ENCODE data around the gene YES1.

The YES1 gene

DNA sequence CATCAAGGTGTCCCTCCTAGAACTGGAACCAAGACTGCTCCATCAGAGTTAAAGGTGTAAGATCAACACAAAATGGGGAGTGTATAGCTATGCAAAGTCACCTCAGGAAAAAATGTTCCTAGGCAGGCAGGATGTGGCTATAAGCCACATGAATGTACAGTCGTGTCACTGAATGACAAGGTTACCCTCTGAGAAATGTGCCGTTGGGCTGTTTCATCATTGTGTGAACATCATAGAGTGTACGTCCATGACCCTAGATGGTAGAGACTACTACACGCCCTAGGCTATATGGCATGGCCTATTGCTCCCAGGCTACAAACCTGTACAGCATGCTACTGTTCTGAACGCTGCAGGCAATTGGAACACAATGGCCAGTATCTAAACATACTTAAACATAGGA, 130.1 kb downstream of the YES1 start:
- no peak for TF ChIP-seq YY1 (IDR thresholded peaks at IDR 0.05; ENCODE audit: insufficient read depth, insufficient read length)
- no peak for TF ChIP-seq ZNF274 (IDR thresholded peaks at IDR 0.05; ENCODE audit: low read depth, low read length)
- TF ChIP-seq SUZ12 (IDR thresholded peaks at IDR 0.05; ENCODE audit: extremely low read depth, insufficient read depth, insufficient read length) = no peak
- DNase-seq (ENCODE audit: low read depth, low spot score) = no peak
- peaks cover 3% of the 10 kb centered on the region for H3K4me1 ChIP-seq (ENCODE audit: insufficient read depth, insufficient read length)
- H3K27me3 ChIP-seq (ENCODE audit: insufficient read depth, insufficient read length) = no peaks in the 10 kb centered on the region
- peaks cover 70% of the 10 kb centered on the region for H3K36me3 ChIP-seq (ENCODE audit: insufficient read depth, insufficient read length, low read length)
- no peak overlapping the region for H3K9ac ChIP-seq (ENCODE audit: insufficient read length, low read depth)
- no peaks in the 10 kb centered on the region for H3K9me3 ChIP-seq (ENCODE audit: insufficient read depth, low read length)
- no peak overlapping the region for H3K4me3 ChIP-seq (ENCODE audit: insufficient read length, low read depth)

DNA sequence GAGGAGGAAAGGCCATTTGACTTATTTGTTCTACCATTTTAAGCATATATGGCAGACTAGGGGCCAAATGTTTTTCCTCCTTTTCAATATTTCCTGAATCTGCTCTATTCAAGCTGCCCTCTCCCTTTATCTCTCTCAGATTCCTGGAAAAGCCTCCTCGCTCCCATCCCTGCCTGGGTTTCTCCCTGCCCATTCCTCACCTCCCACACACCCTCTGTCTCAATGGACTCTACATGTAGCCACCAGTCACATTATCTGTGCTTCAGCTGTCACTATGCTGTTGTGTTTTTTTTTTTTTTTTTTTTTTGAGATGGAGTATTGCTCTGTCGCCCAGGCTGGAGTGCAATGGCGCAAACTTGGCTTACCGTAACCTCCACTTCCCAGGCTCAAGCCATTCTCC, 131.7 kb downstream of the YES1 start:
- Histone ChIP-seq H3K9ac (ENCODE audit: insufficient read length, low read depth) (no peak overlapping the region), H3K4me3 (ENCODE audit: insufficient read length, low read depth) (no peak overlapping the region), H3K36me3 (ENCODE audit: insufficient read depth, insufficient read length, low read length) (peaks cover 73% of the 10 kb centered on the region), H3K4me1 (ENCODE audit: insufficient read depth, insufficient read length) (no peaks in the 10 kb centered on the region), H3K27me3 (ENCODE audit: insufficient read depth, insufficient read length) (no peaks in the 10 kb centered on the region), H3K9me3 (ENCODE audit: insufficient read depth, low read length) (no peaks in the 10 kb centered on the region)
- no peak for TF ChIP-seq ZNF274 (IDR thresholded peaks at IDR 0.05; ENCODE audit: low read depth, low read length)
- no peak for TF ChIP-seq SUZ12 (IDR thresholded peaks at IDR 0.05; ENCODE audit: extremely low read depth, insufficient read depth, insufficient read length)
- no peak for TF ChIP-seq YY1 (IDR thresholded peaks at IDR 0.05; ENCODE audit: insufficient read depth, insufficient read length)
- DNase-seq (ENCODE audit: low read depth, low spot score) = no peak

DNA sequence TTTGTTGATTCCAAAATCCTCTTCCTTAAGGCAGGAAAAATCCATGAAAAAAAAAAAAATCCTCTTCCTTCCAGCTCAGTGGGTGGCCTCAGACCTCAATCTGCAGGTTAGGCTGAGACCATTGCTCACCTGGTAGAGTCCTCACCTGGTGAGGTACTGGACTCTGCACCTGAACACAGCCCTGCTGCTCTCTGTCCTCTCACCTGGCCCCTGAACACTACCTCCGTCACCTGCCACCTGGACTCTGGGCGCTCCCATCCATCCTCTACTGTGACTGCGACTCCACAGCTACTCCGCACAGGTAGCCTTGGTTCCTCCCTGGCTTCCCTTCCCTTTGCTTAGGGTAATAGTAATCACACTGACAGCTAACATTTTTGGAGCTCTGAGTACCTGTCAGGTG, 132.5 kb downstream of the YES1 start:
- no peak overlapping the region for H3K9ac ChIP-seq (ENCODE audit: insufficient read length, low read depth)
- TF ChIP-seq YY1 (IDR thresholded peaks at IDR 0.05; ENCODE audit: insufficient read depth, insufficient read length) = no peak
- no peak for TF ChIP-seq SUZ12 (IDR thresholded peaks at IDR 0.05; ENCODE audit: extremely low read depth, insufficient read depth, insufficient read length)
- TF ChIP-seq ZNF274 (IDR thresholded peaks at IDR 0.05; ENCODE audit: low read depth, low read length) = no peak
- DNase-seq (ENCODE audit: low read depth, low spot score) = no peak
- H3K27me3 ChIP-seq (ENCODE audit: insufficient read depth, insufficient read length) = no peaks in the 10 kb centered on the region
- H3K36me3 ChIP-seq (ENCODE audit: insufficient read depth, insufficient read length, low read length) = peaks cover 72% of the 10 kb centered on the region
- no peaks in the 10 kb centered on the region for H3K9me3 ChIP-seq (ENCODE audit: insufficient read depth, low read length)
- H3K4me3 ChIP-seq (ENCODE audit: insufficient read length, low read depth) = no peak overlapping the region
- no peaks in the 10 kb centered on the region for H3K4me1 ChIP-seq (ENCODE audit: insufficient read depth, insufficient read length)

DNA sequence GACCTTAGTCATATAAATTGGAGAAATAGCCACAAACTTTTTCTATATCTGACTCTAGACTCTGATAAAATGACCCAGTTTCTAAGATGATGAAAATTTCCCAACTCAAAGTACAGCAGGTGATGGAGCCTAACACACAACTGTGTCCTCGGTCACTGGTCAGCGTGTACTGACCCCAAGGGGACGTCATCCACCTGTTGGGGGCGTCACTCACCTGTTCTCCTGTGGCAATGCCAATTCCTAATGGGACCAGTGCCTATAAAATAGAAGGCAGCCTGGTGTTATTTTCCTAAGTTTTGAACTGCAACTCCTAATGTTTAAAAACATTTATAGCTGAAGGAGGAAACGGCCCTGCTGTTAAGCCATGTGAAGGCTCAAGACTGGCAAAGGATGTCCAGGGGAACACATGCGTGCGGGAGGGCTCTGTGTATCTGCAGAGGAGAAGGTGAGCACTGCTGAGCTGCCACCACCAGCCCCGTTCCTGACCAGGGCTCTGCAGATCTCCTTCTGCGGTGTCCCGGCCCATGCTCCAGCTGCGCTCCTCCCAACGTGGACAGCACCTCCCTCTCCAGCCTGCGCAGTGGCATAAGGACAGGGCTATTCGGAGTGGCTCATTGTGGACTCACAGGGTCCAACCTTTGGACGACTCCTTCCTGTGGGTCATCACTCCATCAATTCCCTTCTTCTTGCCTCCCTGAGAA, 133.4 kb downstream of the YES1 start:
- no peaks in the 10 kb centered on the region for H3K9me3 ChIP-seq (ENCODE audit: insufficient read depth, low read length)
- H3K9ac ChIP-seq (ENCODE audit: insufficient read length, low read depth) = no peak overlapping the region
- no peak overlapping the region for H3K4me3 ChIP-seq (ENCODE audit: insufficient read length, low read depth)
- DNase-seq (ENCODE audit: low read depth, low spot score) = no peak
- no peaks in the 10 kb centered on the region for H3K4me1 ChIP-seq (ENCODE audit: insufficient read depth, insufficient read length)
- peaks cover 75% of the 10 kb centered on the region for H3K36me3 ChIP-seq (ENCODE audit: insufficient read depth, insufficient read length, low read length)
- TF ChIP-seq ZNF274 (IDR thresholded peaks at IDR 0.05; ENCODE audit: low read depth, low read length) = no peak
- no peak for TF ChIP-seq YY1 (IDR thresholded peaks at IDR 0.05; ENCODE audit: insufficient read depth, insufficient read length)
- TF ChIP-seq SUZ12 (IDR thresholded peaks at IDR 0.05; ENCODE audit: extremely low read depth, insufficient read depth, insufficient read length) = no peak
- H3K27me3 ChIP-seq (ENCODE audit: insufficient read depth, insufficient read length) = no peaks in the 10 kb centered on the region

DNA sequence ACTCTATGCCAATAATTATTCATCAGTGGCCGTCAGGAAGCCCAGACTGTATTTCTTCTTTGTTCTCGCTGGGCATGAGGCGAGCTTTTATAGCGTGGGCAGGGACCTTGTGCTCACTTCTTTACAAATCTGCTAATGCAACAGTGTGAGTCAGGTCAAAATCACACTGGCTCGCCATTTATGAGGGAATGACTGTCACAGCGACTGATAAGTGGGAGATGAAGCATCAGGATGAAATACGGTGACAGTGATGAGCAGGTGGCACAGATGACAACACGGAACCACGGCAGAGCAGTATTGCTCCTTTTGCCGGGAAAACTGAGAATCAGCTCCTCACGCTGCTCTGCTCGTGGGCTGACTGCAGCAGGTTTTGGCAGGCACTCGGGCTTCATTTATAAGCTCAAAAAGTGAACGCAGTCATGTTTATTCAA, 134.1 kb downstream of the YES1 start:
- Histone ChIP-seq H3K4me3 (ENCODE audit: insufficient read length, low read depth) (no peak overlapping the region), H3K9ac (ENCODE audit: insufficient read length, low read depth) (no peak overlapping the region), H3K9me3 (ENCODE audit: insufficient read depth, low read length) (no peaks in the 10 kb centered on the region), H3K36me3 (ENCODE audit: insufficient read depth, insufficient read length, low read length) (peaks cover 75% of the 10 kb centered on the region), H3K4me1 (ENCODE audit: insufficient read depth, insufficient read length) (no peaks in the 10 kb centered on the region), H3K27me3 (ENCODE audit: insufficient read depth, insufficient read length) (no peaks in the 10 kb centered on the region)
- no peak for DNase-seq (ENCODE audit: low read depth, low spot score)
- TF ChIP-seq SUZ12 (IDR thresholded peaks at IDR 0.05; ENCODE audit: extremely low read depth, insufficient read depth, insufficient read length) (no peak), ZNF274 (IDR thresholded peaks at IDR 0.05; ENCODE audit: low read depth, low read length) (no peak), YY1 (IDR thresholded peaks at IDR 0.05; ENCODE audit: insufficient read depth, insufficient read length) (no peak)

DNA sequence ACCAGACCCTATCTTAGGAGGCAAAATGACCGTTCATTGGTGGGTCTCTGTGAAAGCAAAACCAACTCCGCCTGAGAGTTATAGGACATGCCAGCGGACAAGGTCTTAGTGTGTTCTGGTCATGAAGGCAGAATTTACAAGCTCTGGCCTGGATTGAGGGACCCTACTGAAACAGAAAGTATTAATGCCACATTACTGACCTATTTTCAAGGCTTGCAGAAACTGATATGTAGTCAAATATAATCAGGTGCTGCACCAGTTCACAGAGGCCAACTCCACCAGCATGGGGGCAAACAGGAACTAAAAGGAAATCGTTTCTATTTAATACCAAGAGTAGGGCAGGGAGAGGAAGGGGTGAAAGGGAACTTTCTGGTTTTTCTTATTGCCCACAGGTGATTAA, 134.9 kb downstream of the YES1 start:
- H3K36me3 ChIP-seq (ENCODE audit: insufficient read depth, insufficient read length, low read length) = peaks cover 78% of the 10 kb centered on the region
- H3K4me3 ChIP-seq (ENCODE audit: insufficient read length, low read depth) = no peak overlapping the region
- no peaks in the 10 kb centered on the region for H3K9me3 ChIP-seq (ENCODE audit: insufficient read depth, low read length)
- TF ChIP-seq ZNF274 (IDR thresholded peaks at IDR 0.05; ENCODE audit: low read depth, low read length) = no peak
- no peak for TF ChIP-seq YY1 (IDR thresholded peaks at IDR 0.05; ENCODE audit: insufficient read depth, insufficient read length)
- H3K9ac ChIP-seq (ENCODE audit: insufficient read length, low read depth) = no peak overlapping the region
- H3K4me1 ChIP-seq (ENCODE audit: insufficient read depth, insufficient read length) = no peaks in the 10 kb centered on the region
- H3K27me3 ChIP-seq (ENCODE audit: insufficient read depth, insufficient read length) = no peaks in the 10 kb centered on the region
- DNase-seq (ENCODE audit: low read depth, low spot score) = no peak

DNA sequence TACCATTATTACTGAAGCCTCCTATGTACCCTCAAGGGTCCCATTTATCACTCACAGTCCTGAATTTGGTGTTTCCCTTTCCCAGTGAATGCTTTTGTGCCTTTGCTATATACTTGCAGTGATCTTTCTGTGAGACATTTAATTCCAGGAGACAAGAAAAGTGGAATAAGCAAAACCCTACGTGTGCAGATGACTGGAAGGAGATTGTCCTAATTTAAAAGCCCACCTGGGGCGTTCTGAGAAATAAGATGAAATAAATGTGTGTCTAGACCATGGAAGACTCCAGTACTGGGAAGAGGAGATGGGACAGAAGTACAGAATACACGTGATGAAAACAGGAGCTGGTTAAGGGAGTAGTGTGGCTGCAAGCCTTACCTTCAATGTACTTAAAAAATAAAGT, 135.3 kb downstream of the YES1 start:
- Histone ChIP-seq H3K9me3 (ENCODE audit: insufficient read depth, low read length) (no peaks in the 10 kb centered on the region), H3K4me1 (ENCODE audit: insufficient read depth, insufficient read length) (no peaks in the 10 kb centered on the region), H3K36me3 (ENCODE audit: insufficient read depth, insufficient read length, low read length) (peaks cover 78% of the 10 kb centered on the region), H3K9ac (ENCODE audit: insufficient read length, low read depth) (no peak overlapping the region), H3K27me3 (ENCODE audit: insufficient read depth, insufficient read length) (no peaks in the 10 kb centered on the region), H3K4me3 (ENCODE audit: insufficient read length, low read depth) (no peak overlapping the region)
- no peak for TF ChIP-seq YY1 (IDR thresholded peaks at IDR 0.05; ENCODE audit: insufficient read depth, insufficient read length)
- no peak for TF ChIP-seq SUZ12 (IDR thresholded peaks at IDR 0.05; ENCODE audit: extremely low read depth, insufficient read depth, insufficient read length)
- TF ChIP-seq ZNF274 (IDR thresholded peaks at IDR 0.05; ENCODE audit: low read depth, low read length) = no peak
- no peak for DNase-seq (ENCODE audit: low read depth, low spot score)
